LNCAP (cell line): ENCODE data around the gene RASGRP3.

ENCODE experiments used
- TF ChIP-seq, protein P1 (sequence below): fragments of 450-650 bp; IDR thresholded peaks from 2 replicates; pipeline ENCODE4 v1.5.1; 2017; ENCODE audit warnings: mild to moderate bottlenecking

Gene RASGRP3

DNA sequence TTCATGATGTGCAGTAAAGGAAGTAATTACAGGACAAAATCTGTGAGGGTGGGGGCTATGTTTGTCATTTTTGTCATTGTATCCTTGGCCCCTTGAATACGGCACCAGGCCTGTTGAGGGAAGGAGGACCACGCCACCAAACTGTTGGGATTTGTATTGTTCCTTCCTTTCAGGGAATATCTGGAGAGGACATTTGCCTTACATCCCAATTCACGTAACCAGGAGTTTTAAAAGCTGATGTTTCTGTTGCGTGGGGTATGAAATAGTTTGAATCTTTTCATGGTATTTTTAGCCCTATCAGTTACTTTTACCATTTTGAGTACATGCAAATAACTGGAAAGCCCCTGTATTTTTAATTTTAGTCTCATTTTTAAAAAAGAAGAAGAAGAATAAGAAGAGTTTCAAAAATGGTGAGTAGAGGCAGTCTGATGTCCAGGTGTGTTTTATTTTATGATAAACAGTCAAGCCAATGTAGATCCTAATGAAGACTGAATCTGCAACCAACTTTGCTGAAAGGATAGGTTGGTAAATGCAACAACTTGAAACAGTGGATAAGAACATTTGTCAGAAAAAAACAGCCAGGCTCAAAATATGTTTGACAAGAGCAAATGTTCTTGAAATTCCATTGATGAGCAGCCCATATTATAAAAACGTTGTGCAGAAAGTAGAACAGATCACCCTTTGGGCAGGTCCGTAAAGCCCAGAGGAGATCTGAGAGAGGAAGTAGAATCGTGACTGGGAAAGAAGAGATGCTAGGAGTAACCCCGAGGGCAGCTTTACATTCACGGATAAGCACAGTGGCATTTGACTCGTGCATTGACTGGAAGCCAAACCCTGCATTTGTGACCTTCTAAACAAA, 54.5 kb downstream of the RASGRP3 start:
- TF ChIP-seq, protein P1, sequence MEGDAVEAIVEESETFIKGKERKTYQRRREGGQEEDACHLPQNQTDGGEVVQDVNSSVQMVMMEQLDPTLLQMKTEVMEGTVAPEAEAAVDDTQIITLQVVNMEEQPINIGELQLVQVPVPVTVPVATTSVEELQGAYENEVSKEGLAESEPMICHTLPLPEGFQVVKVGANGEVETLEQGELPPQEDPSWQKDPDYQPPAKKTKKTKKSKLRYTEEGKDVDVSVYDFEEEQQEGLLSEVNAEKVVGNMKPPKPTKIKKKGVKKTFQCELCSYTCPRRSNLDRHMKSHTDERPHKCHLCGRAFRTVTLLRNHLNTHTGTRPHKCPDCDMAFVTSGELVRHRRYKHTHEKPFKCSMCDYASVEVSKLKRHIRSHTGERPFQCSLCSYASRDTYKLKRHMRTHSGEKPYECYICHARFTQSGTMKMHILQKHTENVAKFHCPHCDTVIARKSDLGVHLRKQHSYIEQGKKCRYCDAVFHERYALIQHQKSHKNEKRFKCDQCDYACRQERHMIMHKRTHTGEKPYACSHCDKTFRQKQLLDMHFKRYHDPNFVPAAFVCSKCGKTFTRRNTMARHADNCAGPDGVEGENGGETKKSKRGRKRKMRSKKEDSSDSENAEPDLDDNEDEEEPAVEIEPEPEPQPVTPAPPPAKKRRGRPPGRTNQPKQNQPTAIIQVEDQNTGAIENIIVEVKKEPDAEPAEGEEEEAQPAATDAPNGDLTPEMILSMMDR, result no peak

DNA sequence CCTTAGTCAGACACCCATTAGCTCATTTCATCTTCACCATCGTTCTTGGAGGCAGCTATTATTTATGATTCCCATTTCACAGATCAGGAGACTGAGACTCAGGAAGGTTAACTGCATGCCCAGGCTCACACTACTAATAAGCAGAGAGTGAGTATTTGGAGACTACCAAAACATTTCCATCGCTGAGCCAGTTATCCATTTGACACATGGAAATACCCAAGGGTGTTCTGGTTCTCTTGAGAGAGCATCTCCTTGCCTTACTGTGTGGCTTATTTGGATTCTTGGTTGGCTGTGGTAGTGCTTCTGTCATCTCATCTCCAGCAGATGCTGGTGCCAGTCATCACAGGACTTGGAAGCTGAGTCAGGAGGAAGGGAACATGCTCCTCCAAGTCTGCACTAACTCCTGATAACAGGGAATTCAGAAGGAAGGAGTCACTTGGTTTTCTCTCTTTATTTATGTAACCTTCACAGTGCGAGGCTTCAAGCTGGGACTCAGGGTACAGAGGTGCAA, 55.2 kb downstream of the RASGRP3 start:
- TF ChIP-seq, protein P1, result no peak

DNA sequence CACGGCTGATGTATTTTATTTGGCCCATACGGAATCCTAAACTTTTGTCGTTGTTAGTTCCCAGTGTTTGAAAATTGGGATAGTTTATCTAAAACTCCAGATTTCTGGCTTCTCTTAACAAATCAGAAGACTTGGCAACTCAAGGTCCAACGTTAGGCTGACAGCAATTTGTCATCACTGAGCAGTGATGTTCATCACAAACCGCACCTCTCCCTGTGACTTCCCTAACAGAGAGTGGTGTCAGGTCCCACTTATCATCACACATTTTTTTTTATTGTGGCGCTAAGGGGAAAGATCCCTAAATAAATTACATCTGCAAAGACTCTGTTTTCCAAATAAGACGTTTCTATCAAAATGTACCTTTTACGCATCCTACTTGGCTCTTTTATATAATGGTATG, 55.7 kb downstream of the RASGRP3 start:
- TF ChIP-seq, protein P1, result no peak

DNA sequence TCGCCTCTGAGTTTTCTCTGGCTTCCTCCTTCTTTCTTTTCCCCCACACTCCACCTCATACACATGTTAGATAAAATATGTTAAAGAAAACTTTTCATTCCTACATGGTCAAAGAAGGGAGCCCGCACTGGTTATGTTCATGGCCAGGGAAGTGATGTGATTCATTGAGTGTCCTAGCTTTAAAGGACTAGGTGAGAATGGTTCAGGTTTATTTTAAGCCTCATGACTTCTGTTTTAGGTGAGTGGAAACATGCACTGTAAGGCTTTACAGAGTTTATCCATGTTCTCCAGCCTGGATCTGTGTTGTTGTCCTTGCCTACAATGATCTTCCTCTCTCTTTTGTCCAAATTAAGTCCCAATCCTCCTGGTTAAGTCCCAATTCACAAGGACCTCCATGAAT, 56.5 kb downstream of the RASGRP3 start:
- TF ChIP-seq, protein P1, result no peak

DNA sequence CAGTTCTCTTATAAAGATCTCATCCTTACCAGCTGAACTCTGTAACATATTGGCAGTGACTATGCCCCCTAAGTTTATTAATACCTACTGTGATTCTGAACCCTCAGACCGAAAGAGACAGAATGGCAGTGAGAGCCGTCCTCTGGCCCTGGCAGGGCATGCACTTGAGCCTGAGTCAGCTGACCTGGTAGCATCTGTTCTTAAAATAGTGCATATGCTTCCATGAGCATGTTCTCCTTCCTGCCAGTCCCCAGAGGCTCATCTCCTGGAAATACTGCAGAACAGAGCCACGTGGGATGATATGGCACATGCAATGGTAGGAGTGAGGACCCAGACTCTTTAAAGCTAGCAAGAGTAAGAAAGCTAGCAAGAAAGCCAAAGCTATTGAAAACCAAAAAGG, 59.0 kb downstream of the RASGRP3 start:
- TF ChIP-seq, protein P1, result no peak

DNA sequence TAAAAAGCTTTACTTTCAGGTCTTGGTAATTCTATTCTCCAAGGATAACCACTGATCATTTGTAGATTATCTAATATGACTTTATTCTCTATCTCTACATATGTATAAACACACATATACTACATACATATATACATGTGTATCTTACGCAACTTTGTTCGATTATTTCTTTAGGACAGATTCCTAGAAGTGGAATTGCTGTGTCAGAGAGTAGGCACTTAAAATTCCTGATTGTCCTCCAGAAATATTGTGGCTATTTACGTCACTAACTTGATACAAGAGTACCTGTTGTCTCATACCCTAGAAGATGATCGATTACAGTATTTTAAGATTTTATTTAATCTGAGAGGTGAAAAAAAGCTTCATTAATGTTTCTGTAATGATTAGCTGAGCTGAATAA, 64.8 kb downstream of the RASGRP3 start:
- TF ChIP-seq, protein P1, result no peak

DNA sequence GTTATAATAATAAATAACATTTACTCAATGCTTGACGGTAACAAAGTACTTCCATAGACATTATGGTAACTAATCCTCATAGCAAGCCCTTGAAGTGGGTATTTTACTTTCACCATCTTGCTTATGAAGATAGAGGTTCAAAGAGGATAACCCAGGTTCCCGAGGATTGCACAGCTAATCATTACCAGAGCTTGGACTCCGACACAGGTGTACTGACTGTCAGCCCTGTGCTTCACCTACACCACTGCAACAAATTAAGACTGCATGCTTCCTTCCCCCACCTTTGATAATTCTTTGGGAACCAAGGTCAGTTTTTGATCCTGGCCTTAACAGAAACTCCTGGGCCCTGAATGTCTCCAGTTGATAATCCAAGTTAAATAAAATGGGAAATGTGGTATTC, 73.8 kb downstream of the RASGRP3 start:
- TF ChIP-seq, protein P1, result no peak
